HT-29 (cell line): ENCODE results near the gene ARHGAP18. TPM values are rescaled to one million over a fixed set of nuclear protein-coding genes. Genes with fewer than 3 reads are reported as not detected.

ENCODE experiments used
- DNase-seq: peaks from one replicate; pipeline ENCODE4 v3.0.0-alpha.2; 2015; ENCODE audit warnings: low spot score
- total RNA-seq: library from RNA; depleted of rRNA; stranded (reverse); fragments of >200 nt; shearing (Covaris generic); gene quantifications from 2 replicates; pipeline ENCODE4 v1.2.3, GENCODE V29; 2014; rRNA removed

The ARHGAP18 gene
- total RNA-seq, result 29.7 and 35.4 TPM in 2 replicates

- DNase-seq, result peak; percentile 96
Observed at GRCh38 chr6:129709769-129710449, at the start of gene ARHGAP18. Gene ARHGAP18, minus strand, starts transcription at chr6:129710177. Its CDS starts 41 bp downstream, at chr6:129710136.

GRCh38 chr6:129755787-129756186, 45.8 kb upstream of the ARHGAP18 start:
- no peak for DNase-seq

- DNase-seq, result no peak
Observed at GRCh38 chr6:129754750-129755149, 44.8 kb upstream of the ARHGAP18 start.

GRCh38 chr6:129753422-129753821, 43.4 kb upstream of the ARHGAP18 start:
- no peak for DNase-seq

GRCh38 chr6:129751384-129751783, 41.4 kb upstream of the ARHGAP18 start:
- no peak for DNase-seq

GRCh38 chr6:129750360-129750759, 40.4 kb upstream of the ARHGAP18 start:
- DNase-seq, result no peak

GRCh38 chr6:129749749-129750120, 39.8 kb upstream of the ARHGAP18 start:
- no peak for DNase-seq

GRCh38 chr6:129748901-129749748, 39.1 kb upstream of the ARHGAP18 start:
- DNase-seq, result peak; percentile 31

GRCh38 chr6:129748212-129748900, 38.4 kb upstream of the ARHGAP18 start:
- DNase-seq, result peak; percentile 73

- no peak for DNase-seq
Observed at GRCh38 chr6:129747588-129748112, 37.7 kb upstream of the ARHGAP18 start.

GRCh38 chr6:129744880-129745237, 34.9 kb upstream of the ARHGAP18 start:
- DNase-seq, result no peak

- no peak for DNase-seq
Observed at GRCh38 chr6:129744201-129744879, 34.4 kb upstream of the ARHGAP18 start.

GRCh38 chr6:129740013-129740412, 30.0 kb upstream of the ARHGAP18 start:
- no peak for DNase-seq

- no peak for DNase-seq
Observed at GRCh38 chr6:129736105-129736504, 26.1 kb upstream of the ARHGAP18 start.

- peak; percentile 43 for DNase-seq
Observed at GRCh38 chr6:129733290-129733689, 23.3 kb upstream of the ARHGAP18 start.

- DNase-seq, result no peak
Observed at GRCh38 chr6:129732542-129732941, 22.6 kb upstream of the ARHGAP18 start.

- no peak for DNase-seq
Observed at GRCh38 chr6:129732034-129732433, 22.1 kb upstream of the ARHGAP18 start.

- DNase-seq, result no peak
Observed at GRCh38 chr6:129731428-129731827, 21.5 kb upstream of the ARHGAP18 start.

GRCh38 chr6:129730477-129731165, 20.6 kb upstream of the ARHGAP18 start:
- DNase-seq, result peak; percentile 68

GRCh38 chr6:129726650-129727049, 16.7 kb upstream of the ARHGAP18 start:
- no peak for DNase-seq

GRCh38 chr6:129725341-129725740, 15.4 kb upstream of the ARHGAP18 start:
- no peak for DNase-seq
